ENCODE results near the gene PTPN1.

The PTPN1 gene

GRCh38 chr20:50528804-50529351, 18.7 kb downstream of the PTPN1 start:
- Histone ChIP-seq H3K27ac (ENCODE audit: low read depth, low read length) (no peak overlapping the region), H3K9me3 (ENCODE audit: control insufficient read depth, insufficient read depth, low read length) (no peaks in the 10 kb centered on the region), H3K4me1 (ENCODE audit: control insufficient read depth, low read length) (peaks cover 44% of the 10 kb centered on the region), H3K79me2 (ENCODE audit: control insufficient read depth, low read length) (peaks cover 84% of the 10 kb centered on the region), H3K9me2 (replicated peaks; ENCODE audit: control insufficient read depth, low read length) (no peaks in the 10 kb centered on the region), H3F3A (ENCODE audit: control insufficient read depth, insufficient read depth) (peaks cover 3% of the 10 kb centered on the region; the same call in 1 of the 2 replicates), H3K27me3 (ENCODE audit: control insufficient read depth, low read length) (no peaks in the 10 kb centered on the region), H3K36me3 (ENCODE audit: control insufficient read depth, low read length) (no peaks in the 10 kb centered on the region), H3K4me2 (ENCODE audit: low read length) (no peak overlapping the region), H4K20me1 (ENCODE audit: control insufficient read depth, insufficient read depth, low read depth, low read length) (0 out of 2 replicates have a peak, but pooled peaks cover 4% of the 10 kb centered on the region), H3K4me3 (ENCODE audit: low read length) (no peak overlapping the region)
- TF ChIP-seq EZH2phosphoT487 (IDR thresholded peaks at IDR 0.05; ENCODE audit: borderline replicate concordance, low read length) (no peak), CTCF (IDR thresholded peaks at IDR 0.05; ENCODE audit: low read depth, low read length, poor library complexity, severe bottlenecking) (no peak)

GRCh38 chr20:50532221-50532620, 22.0 kb downstream of the PTPN1 start:
- H3K9me3 ChIP-seq (ENCODE audit: control insufficient read depth, insufficient read depth, low read length), result no peaks in the 10 kb centered on the region
- peaks cover 25% of the 10 kb centered on the region for H3K4me1 ChIP-seq (ENCODE audit: control insufficient read depth, low read length)
- H3K27ac ChIP-seq (ENCODE audit: low read depth, low read length), result no peak overlapping the region
- no peak overlapping the region for H3K4me2 ChIP-seq (ENCODE audit: low read length)
- no peaks in the 10 kb centered on the region for H3K36me3 ChIP-seq (ENCODE audit: control insufficient read depth, low read length)
- no peaks in the 10 kb centered on the region for H3F3A ChIP-seq (ENCODE audit: control insufficient read depth, insufficient read depth)
- H3K79me2 ChIP-seq (ENCODE audit: control insufficient read depth, low read length), result peaks cover 76% of the 10 kb centered on the region
- H4K20me1 ChIP-seq (ENCODE audit: control insufficient read depth, insufficient read depth, low read depth, low read length), result 0 out of 2 replicates have a peak, but pooled peaks cover 4% of the 10 kb centered on the region
- H3K9me2 ChIP-seq (replicated peaks; ENCODE audit: control insufficient read depth, low read length), result no peaks in the 10 kb centered on the region
- no peak overlapping the region for H3K4me3 ChIP-seq (ENCODE audit: low read length)
- TF ChIP-seq CTCF (IDR thresholded peaks at IDR 0.05; ENCODE audit: low read depth, low read length, poor library complexity, severe bottlenecking), result no peak
- no peak for TF ChIP-seq EZH2phosphoT487 (IDR thresholded peaks at IDR 0.05; ENCODE audit: borderline replicate concordance, low read length)
- H3K27me3 ChIP-seq (ENCODE audit: control insufficient read depth, low read length), result no peaks in the 10 kb centered on the region

- peaks cover 25% of the 10 kb centered on the region for H3K4me1 ChIP-seq (ENCODE audit: control insufficient read depth, low read length)
- H3K27me3 ChIP-seq (ENCODE audit: control insufficient read depth, low read length), result no peaks in the 10 kb centered on the region
- 0 out of 2 replicates have a peak, but pooled peaks cover 4% of the 10 kb centered on the region for H4K20me1 ChIP-seq (ENCODE audit: control insufficient read depth, insufficient read depth, low read depth, low read length)
- no peak overlapping the region for H3K4me2 ChIP-seq (ENCODE audit: low read length)
- no peaks in the 10 kb centered on the region for H3K9me2 ChIP-seq (replicated peaks; ENCODE audit: control insufficient read depth, low read length)
- TF ChIP-seq EZH2phosphoT487 (IDR thresholded peaks at IDR 0.05; ENCODE audit: borderline replicate concordance, low read length), result no peak
- no peak for TF ChIP-seq CTCF (IDR thresholded peaks at IDR 0.05; ENCODE audit: low read depth, low read length, poor library complexity, severe bottlenecking)
- H3K27ac ChIP-seq (ENCODE audit: low read depth, low read length), result no peak overlapping the region
- H3K9me3 ChIP-seq (ENCODE audit: control insufficient read depth, insufficient read depth, low read length), result no peaks in the 10 kb centered on the region
- no peaks in the 10 kb centered on the region for H3F3A ChIP-seq (ENCODE audit: control insufficient read depth, insufficient read depth)
- H3K79me2 ChIP-seq (ENCODE audit: control insufficient read depth, low read length), result peaks cover 76% of the 10 kb centered on the region
- H3K36me3 ChIP-seq (ENCODE audit: control insufficient read depth, low read length), result no peaks in the 10 kb centered on the region
- no peak overlapping the region for H3K4me3 ChIP-seq (ENCODE audit: low read length)
Measured at GRCh38 chr20:50533061-50533460, 22.9 kb downstream of the PTPN1 start.

Measured in DOHH2 (cell line).